RPMI8226 (cell line): ENCODE results near the gene WNT8A.
"Not testable (repeated sequence)": the region's sequence is repeated elsewhere in the genome, so short reads cannot be mapped to it uniquely, and the experiment has no call there.

Source experiments
- DNase-seq: peaks from one replicate; pipeline ENCODE4 v3.0.0-alpha.2; 2015

WNT8A gene

GRCh38 chr5:138083702-138084101 is at the start of gene WNT8A:
Gene WNT8A (plus strand): TSS chr5:138084033. CDS start chr5:138084128, 95 bp downstream.
- DNase-seq = no peak

- DNase-seq = peak; percentile 87
Measured at GRCh38 chr5:138035605-138036537, 48.0 kb upstream of the WNT8A start.

GRCh38 chr5:138037271-138037670 is 46.6 kb upstream of the WNT8A start:
- no peak for DNase-seq

- DNase-seq = no peak
Measured at GRCh38 chr5:138037907-138038633, 45.8 kb upstream of the WNT8A start.

GRCh38 chr5:138038826-138039225 is 45.0 kb upstream of the WNT8A start:
- no peak for DNase-seq

GRCh38 chr5:138045283-138045682 is 38.5 kb upstream of the WNT8A start:
- DNase-seq = not testable (repeated sequence)

- no peak for DNase-seq
Measured at GRCh38 chr5:138051441-138052296, 32.2 kb upstream of the WNT8A start.

- not testable (repeated sequence) for DNase-seq
Measured at GRCh38 chr5:138052718-138053117, 31.1 kb upstream of the WNT8A start.

- no peak for DNase-seq
Measured at GRCh38 chr5:138053554-138053953, 30.3 kb upstream of the WNT8A start.

GRCh38 chr5:138054206-138054605 is 29.6 kb upstream of the WNT8A start:
- DNase-seq = no peak

- no peak for DNase-seq
Measured at GRCh38 chr5:138054847-138055558, 28.8 kb upstream of the WNT8A start.

GRCh38 chr5:138064526-138064925 is 19.3 kb upstream of the WNT8A start:
- DNase-seq = no peak

- no peak for DNase-seq
Measured at GRCh38 chr5:138065102-138065501, 18.7 kb upstream of the WNT8A start.

GRCh38 chr5:138067945-138068344 is 15.9 kb upstream of the WNT8A start:
- no peak for DNase-seq

- DNase-seq = peak; percentile 68
Measured at GRCh38 chr5:138068742-138069600, 14.9 kb upstream of the WNT8A start.

GRCh38 chr5:138070026-138070425 is 13.8 kb upstream of the WNT8A start:
- DNase-seq = not testable (repeated sequence)

- peak; percentile 48 for DNase-seq
Measured at GRCh38 chr5:138077064-138077696, 6.7 kb upstream of the WNT8A start.

GRCh38 chr5:138078006-138078643 is 5.7 kb upstream of the WNT8A start:
- DNase-seq = no peak

GRCh38 chr5:138082033-138082432 is 1.8 kb upstream of the WNT8A start:
- peak; percentile 41 for DNase-seq

GRCh38 chr5:138091685-138092084 is 7.9 kb downstream of the WNT8A start:
- DNase-seq = no peak
